ENCODE data around the gene SCN5A. TPM values are rescaled to one million over a fixed set of nuclear protein-coding genes. Genes with fewer than 3 reads are reported as not detected.

SCN5A gene
- total and polyA plus RNA-seq, 2 of the 4 experiments (the other 2 are of a cell fraction), result 1.9 to 2.0 TPM

GRCh38 chr3:38632989-38633388, 16.5 kb downstream of the SCN5A start:
- Histone ChIP-seq H4K91ac (ENCODE audit: insufficient read depth, low read depth, low read length) (no peak overlapping the region), H3K4me3 (ENCODE audit: insufficient read depth, low read depth, low read length) (no peak overlapping the region), H2AK5ac (ENCODE audit: low read depth, low read length) (no peak overlapping the region; the same call in 1 of the 2 replicates), H3K9me1 (ENCODE audit: insufficient read depth, low read length) (peaks cover 12% of the 10 kb centered on the region; the same call in 1 of the 2 replicates), H2AFZ (replicated peaks; ENCODE audit: low read length, poor library complexity) (no peak overlapping the region), H3K27ac (ENCODE audit: insufficient read depth, low read length) (no peak overlapping the region), H3K14ac (replicated peaks; ENCODE audit: low read depth, low read length) (no peak overlapping the region), H3K27me3 (ENCODE audit: control insufficient read depth, insufficient read depth, low read length) (no peaks in the 10 kb centered on the region; the same call in 1 of the 2 replicates), H2BK20ac (ENCODE audit: low read depth, low read length) (no peak overlapping the region), H3K4me2 (ENCODE audit: low read depth, low read length) (no peak overlapping the region), H2BK120ac (ENCODE audit: low read depth, low read length) (no peak overlapping the region), H2BK15ac (ENCODE audit: low read depth, low read length) (no peak overlapping the region; the same call in 2 of the 3 replicates), H2AK9ac (replicated peaks; ENCODE audit: low read depth, low read length, poor library complexity) (no peak overlapping the region), H3K56ac (ENCODE audit: extremely low read depth, insufficient read depth, low read length) (no peak overlapping the region), H3K4me1 (ENCODE audit: control insufficient read depth, insufficient read depth, low read length) (peaks cover 10% of the 10 kb centered on the region), H3K9me3 (ENCODE audit: control insufficient read depth, insufficient read depth, low read length) (no peaks in the 10 kb centered on the region), H2BK5ac (ENCODE audit: low read depth, low read length, poor library complexity, severe bottlenecking) (no peak overlapping the region), H3K18ac (ENCODE audit: low read depth, low read length) (no peak overlapping the region), H4K20me1 (ENCODE audit: insufficient read depth, low read length) (peaks cover 7% of the 10 kb centered on the region), H3K36me3 (ENCODE audit: control insufficient read depth, insufficient read depth, low read length) (no peaks in the 10 kb centered on the region), H3K9ac (ENCODE audit: low read depth, low read length) (no peak overlapping the region), H4K8ac (ENCODE audit: low read depth in 2 of 2, low read length in 2 of 2) (peak overlapping the region in 1 of 2 experiments; percentile 12; a peak in 1 of 4 replicates), H3K23ac (ENCODE audit: low read depth, low read length) (no peak overlapping the region), H4K5ac (ENCODE audit: low read depth, low read length) (no peak overlapping the region), H3K79me1 (ENCODE audit: low read depth in 1 of 2, low read length in 2 of 2) (peaks cover 0 to 7% of the 10 kb centered on the region in 2 experiments; a peak in 1 of 4 replicates), H3K4ac (ENCODE audit: low read depth, low read length) (peak overlapping the region; percentile 42; the same call in 1 of the 2 replicates)
- TF ChIP-seq MAZ (IDR thresholded peaks at IDR 0.05; ENCODE audit: borderline replicate concordance, low read depth, low read length), result no peak
- no peak for TF ChIP-seq CTCF (conservative IDR thresholded peaks at IDR 0.05; ENCODE audit: low read depth, low read length)
- TF ChIP-seq POLR2A (IDR thresholded peaks at IDR 0.05; ENCODE audit: low read depth, low read length), result no peak
- TF ChIP-seq BHLHE40 (IDR thresholded peaks at IDR 0.05; ENCODE audit: low read depth, low read length), result no peak
- no peak for TF ChIP-seq SMC3 (IDR thresholded peaks at IDR 0.05; ENCODE audit: low read depth, low read length)
- TF ChIP-seq NFE2L2 (IDR thresholded peaks at IDR 0.05; ENCODE audit: low read depth, low read length), result no peak
- no peak for TF ChIP-seq USF2 (IDR thresholded peaks at IDR 0.05; ENCODE audit: low read depth, low read length)
- no peak for TF ChIP-seq CHD1 (IDR thresholded peaks at IDR 0.05; ENCODE audit: low read depth, low read length)
- no peak for TF ChIP-seq CEBPB (IDR thresholded peaks at IDR 0.05; ENCODE audit: low read depth, low read length)
- no peak for TF ChIP-seq RFX5 (IDR thresholded peaks at IDR 0.05; ENCODE audit: low read depth, low read length)
- TF ChIP-seq RCOR1 (IDR thresholded peaks at IDR 0.05; ENCODE audit: insufficient replicate concordance, low read length), result no peak
- TF ChIP-seq ELK1 (IDR thresholded peaks at IDR 0.05; ENCODE audit: borderline replicate concordance, low read depth, low read length), result no peak
- TF ChIP-seq MAFK (IDR thresholded peaks at IDR 0.05; ENCODE audit: low read depth, low read length), result no peak
- TF ChIP-seq RAD21 (IDR thresholded peaks at IDR 0.05; ENCODE audit: low read length), result no peak
- TF ChIP-seq MXI1 (IDR thresholded peaks at IDR 0.05; ENCODE audit: borderline replicate concordance, low read depth, low read length), result no peak
- TF ChIP-seq FOS (IDR thresholded peaks at IDR 0.05; ENCODE audit: low read depth, low read length), result no peak
- ChIA-PET POLR2A (ENCODE audit: unreplicated experiment) (no interaction called here), CTCF (no interaction called here)
- in situ Hi-C loops (cut with MboI; ENCODE audit: low sequenced_read_pairs) (no loop called here), intact Hi-C loops (cut with micrococcal nuclease) (no loop called here), dilution Hi-C loops (cut with HindIII; ENCODE audit: low sequenced_read_pairs, unreplicated experiment) (no loop called here)
- no peak for DNase-seq
- no peak for ATAC-seq (ENCODE audit: low read depth)
- BruUV-seq (replicated peaks), result no TSS peak
- WGBS, 2 experiments (ENCODE audit: extremely low coverage in 2 of 2, insufficient read length in 1 of 2), result 78% methylated on average over 3 of the region's 12 CpGs; no CpG with 5 or more reads in 1 of the 2 experiments

Data from IMR-90 (cell line).